NK-92 treated with Interleukin-12 subunit alpha and Interleukin-12 subunit beta, amount 100 ng/mL, for 24 hours (cell line): ENCODE results near the gene VDAC1.

Source experiments
- DNase-seq: peaks from one replicate; lab custom pipeline; 2025; lab: John Stamatoyannopoulos, UW

Gene VDAC1

GRCh38 chr5:133926489-133927299 lies 78.1 kb downstream of the VDAC1 start:
- no peak for DNase-seq

- no peak for DNase-seq
Measured at GRCh38 chr5:133925866-133926488, 78.8 kb downstream of the VDAC1 start.

- DNase-seq, result no peak
Measured at GRCh38 chr5:133925269-133925668, 79.5 kb downstream of the VDAC1 start.

GRCh38 chr5:133924221-133924920 lies 80.4 kb downstream of the VDAC1 start:
- DNase-seq, result no peak

GRCh38 chr5:133921979-133922378 lies 82.8 kb downstream of the VDAC1 start:
- no peak for DNase-seq
